Heart left ventricle (tissue), 13 donors: ENCODE results near the gene SSC5D.

Source experiments
- CTCF ChIP-seq, 12 donors: fragments of 200-600 bp; sonication (generic) in 4 of 12; IDR thresholded peaks; one replicate each; pipeline versions ENCODE4 v1.5.0 to v1.8.0; 2018 to 2022; ENCODE audit warnings: antibody characterized with exemption in 12 of 12, mild to moderate bottlenecking in 5 of 12
- POLR2A ChIP-seq, 2 donors: fragments of 450-650 bp; IDR thresholded peaks; one replicate each; pipeline ENCODE4 v1.6.1; 2017; ENCODE audit warnings: antibody characterized with exemption in 2 of 2, mild to moderate bottlenecking in 2 of 2, moderate library complexity in 2 of 2
- donor health status: ischemic (EF 13 %, LVEDD 7.1; RV severe dilation, severe dysfunction).
- donor health status: DM: no; HTN: yes; CAD: no.
- donor health status: DM: no; HTN: no; CAD: no.
- donor health status: ischemic (EF 25% LVEDD 6.9; RV normal size, moderate dysfunction).
- donor health status: ischemic (EF 25% LVEDD 5.7; RV mildly dilated, moderate dysfunction).
- donor health status: ischemic (EF 35%, LVEDD 5.7; RV mildly dilated, moderate dysfunction).
- donor health status: nonischemic (EF 11% LVEDD 7.7; RV severe dilation, severe dysfunction).
- donor health status: DM: yes; HTN: yes; CAD: no.
- donor health status: PGD.
- donor health status: ischemic (EF 29% LVEDD 5.4; RV normal size, mild dysfunction).
- donor health status: nonischemic (EF 23%, LVEDD 6.1; RV moderate dilation, normal function).

GRCh38 chr19:55540619-55541018 is 52.4 kb downstream of the SSC5D start:
- TF ChIP-seq CTCF (IDR thresholded peaks at IDR 0.05): no peak
- TF ChIP-seq POLR2A (IDR thresholded peaks at IDR 0.05): no peak
